HepG2 (cell line): ENCODE data around the gene MYO1G. TPM values are rescaled to one million over a fixed set of nuclear protein-coding genes. Genes with fewer than 3 reads are reported as not detected.

Source experiments
- ASH2L ChIP-seq: fragments of 300-600, 200-600 bp; sonication (generic); IDR thresholded peaks from 2 replicates; pipeline ENCODE4 v1.7.0; 2017; ENCODE audit warnings: low read depth, mild to moderate bottlenecking, moderate library complexity, mixed read lengths, low read length; ENCODE audit not compliant: insufficient read length
- ATAD3A ChIP-seq: sonication (generic); formaldehyde crosslinking; IDR thresholded peaks from 2 replicates; pipeline ENCODE4 v1.4.0; 2020; ENCODE audit warnings: missing genetic modification reagents
- CHD4 ChIP-seq: fragments of 200-600 bp; sonication (generic); IDR thresholded peaks from 2 replicates; pipeline ENCODE4 v1.7.0; 2017; ENCODE audit warnings: mild to moderate bottlenecking, low read length, borderline replicate concordance
- GATA4 ChIP-seq: sonication (generic); IDR thresholded peaks from 2 replicates; pipeline ENCODE4 v1.6.1; 2016; ENCODE audit warnings: antibody characterized with exemption, low read depth, borderline replicate concordance
- KDM5A ChIP-seq: fragments of 200-600 bp; sonication (generic); IDR thresholded peaks from 2 replicates; pipeline ENCODE4 v1.7.0; 2018; ENCODE audit warnings: antibody characterized with exemption, mild to moderate bottlenecking, low read length, borderline replicate concordance
- PAF1 ChIP-seq: IDR thresholded peaks from 2 replicates; pipeline ENCODE4 v1.6.1; 2016; ENCODE audit warnings: missing genetic modification reagents, missing compliant biosample characterization
- PCBP2 ChIP-seq: fragments of 200-400 bp; formaldehyde crosslinking; optimal IDR thresholded peaks from 2 replicates; pipeline ENCODE3; 2018; ENCODE audit warnings: low read length, low read depth; ENCODE audit not compliant: poor library complexity, severe bottlenecking
- RFX3 ChIP-seq: IDR thresholded peaks from 2 replicates; pipeline ENCODE4 v1.6.1; 2016; ENCODE audit warnings: missing biosample characterization, missing genetic modification reagents
- SRF ChIP-seq: IDR thresholded peaks from 2 replicates; pipeline ENCODE4 v1.6.1; 2011; ENCODE audit warnings: mild to moderate bottlenecking, low read depth, low read length, moderate library complexity
- SYNCRIP ChIP-seq: fragments of 200-400 bp; formaldehyde crosslinking; IDR thresholded peaks from 2 replicates; pipeline ENCODE4 v1.6.1; 2018; ENCODE audit warnings: mild to moderate bottlenecking, low read depth, low read length; ENCODE audit not compliant: insufficient read depth
- TBP ChIP-seq: sonication (generic); formaldehyde crosslinking; IDR thresholded peaks from 2 replicates; pipeline ENCODE4 v1.5.0; 2020; ENCODE audit warnings: missing genetic modification reagents
- ZFP1 ChIP-seq: IDR thresholded peaks from 2 replicates; pipeline ENCODE4 v1.6.1; 2016
- ZNF292 ChIP-seq: sonication (generic); formaldehyde crosslinking; IDR thresholded peaks from 2 replicates; pipeline ENCODE4 v1.8.1; 2022; ENCODE audit warnings: mild to moderate bottlenecking, low read depth, missing genetic modification reagents, borderline replicate concordance
- ZNF768 ChIP-seq: sonication (generic); formaldehyde crosslinking; IDR thresholded peaks from 2 replicates; pipeline ENCODE4 v1.4.0; 2020; ENCODE audit warnings: missing genetic modification reagents
- polyA plus RNA-seq, 8 experiments: library from polyadenylated mRNA; depleted of rRNA in 3 of 8; stranded (reverse) in 7 of 8; unstranded in 1 of 8; fragments of >200 nt; fragmentation: Illumina TruSeq in 4 of 8; extraction: Trizol in 4 of 8; gene quantifications; 2 replicates each; pipeline versions ENCODE4 v1.2.1 to v1.2.3, GENCODE V29; 2011 to 2016; ENCODE audit warnings: low read depth in 4 of 8, missing spikeins in 1 of 8, mixed read lengths in 1 of 8; ENCODE audit not compliant: insufficient read depth in 1 of 8
- total RNA-seq, 5 experiments: library from RNA; depleted of rRNA; stranded (reverse); fragments of >200 nt; fragmentation: Illumina TruSeq; extraction: Trizol; gene quantifications; 2 replicates each; pipeline ENCODE4 v1.2.3, GENCODE V29; 2016; ENCODE audit warnings: low read depth in 1 of 5
- TF ChIP-seq, protein P1 (sequence below), 2 experiments: fragments of 450-650 bp in 1 of 2; sonication (generic) in 1 of 2; formaldehyde crosslinking in 1 of 2; IDR thresholded peaks; 2 replicates each; pipeline versions ENCODE4 v1.6.1 to v1.8.0; 2016 to 2022; ENCODE audit warnings: antibody characterized with exemption in 1 of 2, mild to moderate bottlenecking in 1 of 2, missing genetic modification reagents in 1 of 2
- TF ChIP-seq, protein P2 (sequence below): sonication (generic); formaldehyde crosslinking; IDR thresholded peaks from 2 replicates; pipeline ENCODE4 v1.8.1; 2023; ENCODE audit warnings: mild to moderate bottlenecking, missing genetic modification reagents, borderline replicate concordance
- TF ChIP-seq, protein P3 (sequence below): sonication (generic); formaldehyde crosslinking; IDR thresholded peaks from 2 replicates; pipeline ENCODE4 v1.5.1; 2020; ENCODE audit warnings: missing genetic modification reagents, mild to moderate bottlenecking, borderline replicate concordance

Gene MYO1G
- total and polyA plus RNA-seq, 2 of the 13 experiments (the other 11 are each of a cell fraction or from before 2014, with no cell fraction given): 0.29 to 1.1 TPM

DNA sequence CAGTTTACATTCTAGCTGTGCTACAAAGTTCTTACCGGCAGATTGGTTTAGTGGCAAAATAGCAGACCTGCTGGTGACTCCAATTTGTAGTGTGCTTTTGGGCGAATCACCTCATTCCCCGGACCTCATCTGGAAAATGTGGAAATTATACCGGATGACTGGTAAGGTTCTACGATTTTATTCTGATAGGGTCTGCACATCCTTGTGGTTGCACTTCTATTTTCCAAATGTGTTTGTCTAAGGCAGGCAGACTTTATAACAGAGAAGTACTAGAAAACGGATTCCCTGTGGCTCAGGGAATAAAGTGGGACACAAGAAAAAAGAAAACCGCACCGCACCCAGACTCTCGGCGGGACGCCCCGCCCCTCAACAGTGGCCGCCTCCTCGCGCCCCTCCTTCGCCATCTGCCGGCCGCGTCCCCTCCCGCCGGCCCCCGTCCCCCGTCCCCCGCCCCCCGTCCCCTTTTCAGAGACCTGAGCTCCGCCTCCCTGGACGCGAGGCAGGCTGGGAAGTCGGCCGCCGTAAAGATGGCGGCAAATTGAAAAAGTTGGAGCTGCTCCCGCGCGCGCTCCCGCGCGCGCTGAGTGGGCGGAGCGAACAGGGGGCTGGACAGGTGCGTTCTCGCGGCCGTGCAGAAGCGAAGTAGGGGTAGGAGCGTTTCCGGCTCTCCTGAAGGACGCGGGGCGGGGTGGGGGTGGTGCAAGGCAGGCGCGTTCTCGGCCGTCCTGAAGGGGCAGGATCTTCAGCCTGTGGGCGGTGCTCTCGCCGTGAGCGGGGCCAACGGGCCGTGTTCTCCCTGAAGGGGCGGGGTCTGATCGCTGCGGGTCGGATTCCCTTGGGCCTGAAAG is 20.7 kb upstream of the MYO1G start (continued):
- TF ChIP-seq SYNCRIP (no peak), ZNF292 (CRISPR knock-in tag) (no peak), ATAD3A (CRISPR knock-in tag) (no peak), PCBP2 (no peak), TBP (CRISPR knock-in tag) (no peak), GATA4 (no peak), ASH2L (peak; percentile 47), SRF (no peak), CHD4 (no peak), PAF1 (CRISPR knock-in tag) (no peak), ZFP1 (0 out of 2 replicates have a peak, but pooled peaks have one; percentile 11), KDM5A (peak; percentile 41; the same call in 1 of the 2 replicates), ZNF768 (no peak), RFX3 (CRISPR knock-in tag) (no peak)
- TF ChIP-seq, protein P1, sequence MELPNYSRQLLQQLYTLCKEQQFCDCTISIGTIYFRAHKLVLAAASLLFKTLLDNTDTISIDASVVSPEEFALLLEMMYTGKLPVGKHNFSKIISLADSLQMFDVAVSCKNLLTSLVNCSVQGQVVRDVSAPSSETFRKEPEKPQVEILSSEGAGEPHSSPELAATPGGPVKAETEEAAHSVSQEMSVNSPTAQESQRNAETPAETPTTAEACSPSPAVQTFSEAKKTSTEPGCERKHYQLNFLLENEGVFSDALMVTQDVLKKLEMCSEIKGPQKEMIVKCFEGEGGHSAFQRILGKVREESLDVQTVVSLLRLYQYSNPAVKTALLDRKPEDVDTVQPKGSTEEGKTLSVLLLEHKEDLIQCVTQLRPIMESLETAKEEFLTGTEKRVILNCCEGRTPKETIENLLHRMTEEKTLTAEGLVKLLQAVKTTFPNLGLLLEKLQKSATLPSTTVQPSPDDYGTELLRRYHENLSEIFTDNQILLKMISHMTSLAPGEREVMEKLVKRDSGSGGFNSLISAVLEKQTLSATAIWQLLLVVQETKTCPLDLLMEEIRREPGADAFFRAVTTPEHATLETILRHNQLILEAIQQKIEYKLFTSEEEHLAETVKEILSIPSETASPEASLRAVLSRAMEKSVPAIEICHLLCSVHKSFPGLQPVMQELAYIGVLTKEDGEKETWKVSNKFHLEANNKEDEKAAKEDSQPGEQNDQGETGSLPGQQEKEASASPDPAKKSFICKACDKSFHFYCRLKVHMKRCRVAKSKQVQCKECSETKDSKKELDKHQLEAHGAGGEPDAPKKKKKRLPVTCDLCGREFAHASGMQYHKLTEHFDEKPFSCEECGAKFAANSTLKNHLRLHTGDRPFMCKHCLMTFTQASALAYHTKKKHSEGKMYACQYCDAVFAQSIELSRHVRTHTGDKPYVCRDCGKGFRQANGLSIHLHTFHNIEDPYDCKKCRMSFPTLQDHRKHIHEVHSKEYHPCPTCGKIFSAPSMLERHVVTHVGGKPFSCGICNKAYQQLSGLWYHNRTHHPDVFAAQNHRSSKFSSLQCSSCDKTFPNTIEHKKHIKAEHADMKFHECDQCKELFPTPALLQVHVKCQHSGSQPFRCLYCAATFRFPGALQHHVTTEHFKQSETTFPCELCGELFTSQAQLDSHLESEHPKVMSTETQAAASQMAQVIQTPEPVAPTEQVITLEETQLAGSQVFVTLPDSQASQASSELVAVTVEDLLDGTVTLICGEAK (IDR thresholded peaks at IDR 0.05): no peak
- TF ChIP-seq, protein P1 (CRISPR knock-in tag; IDR thresholded peaks at IDR 0.05): no peak; the same call in 1 of the 2 replicates
- TF ChIP-seq, protein P2, sequence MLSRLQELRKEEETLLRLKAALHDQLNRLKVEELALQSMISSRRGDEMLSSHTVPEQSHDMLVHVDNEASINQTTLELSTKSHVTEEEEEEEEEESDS (CRISPR knock-in tag): no peak
- TF ChIP-seq, protein P3, sequence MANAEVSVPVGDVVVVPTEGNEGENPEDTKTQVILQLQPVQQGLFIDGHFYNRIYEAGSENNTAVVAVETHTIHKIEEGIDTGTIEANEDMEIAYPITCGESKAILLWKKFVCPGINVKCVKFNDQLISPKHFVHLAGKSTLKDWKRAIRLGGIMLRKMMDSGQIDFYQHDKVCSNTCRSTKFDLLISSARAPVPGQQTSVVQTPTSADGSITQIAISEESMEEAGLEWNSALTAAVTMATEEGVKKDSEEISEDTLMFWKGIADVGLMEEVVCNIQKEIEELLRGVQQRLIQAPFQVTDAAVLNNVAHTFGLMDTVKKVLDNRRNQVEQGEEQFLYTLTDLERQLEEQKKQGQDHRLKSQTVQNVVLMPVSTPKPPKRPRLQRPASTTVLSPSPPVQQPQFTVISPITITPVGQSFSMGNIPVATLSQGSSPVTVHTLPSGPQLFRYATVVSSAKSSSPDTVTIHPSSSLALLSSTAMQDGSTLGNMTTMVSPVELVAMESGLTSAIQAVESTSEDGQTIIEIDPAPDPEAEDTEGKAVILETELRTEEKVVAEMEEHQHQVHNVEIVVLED (CRISPR knock-in tag): peak; percentile 57; the same call in 1 of the 2 replicates
